GM12872 (cell line): ENCODE data around the gene KIF1B.

ENCODE experiments used
- TF ChIP-seq, protein P1 (sequence below): IDR thresholded peaks from 3 replicates; pipeline ENCODE4 v1.5.1; 2011; ENCODE audit warnings: low read depth, mild to moderate bottlenecking, low read length, moderate library complexity; ENCODE audit not compliant: insufficient read depth

The KIF1B gene

GRCh38 chr1:10211805-10212410, 1.5 kb downstream of the KIF1B start:
- TF ChIP-seq, protein P1, sequence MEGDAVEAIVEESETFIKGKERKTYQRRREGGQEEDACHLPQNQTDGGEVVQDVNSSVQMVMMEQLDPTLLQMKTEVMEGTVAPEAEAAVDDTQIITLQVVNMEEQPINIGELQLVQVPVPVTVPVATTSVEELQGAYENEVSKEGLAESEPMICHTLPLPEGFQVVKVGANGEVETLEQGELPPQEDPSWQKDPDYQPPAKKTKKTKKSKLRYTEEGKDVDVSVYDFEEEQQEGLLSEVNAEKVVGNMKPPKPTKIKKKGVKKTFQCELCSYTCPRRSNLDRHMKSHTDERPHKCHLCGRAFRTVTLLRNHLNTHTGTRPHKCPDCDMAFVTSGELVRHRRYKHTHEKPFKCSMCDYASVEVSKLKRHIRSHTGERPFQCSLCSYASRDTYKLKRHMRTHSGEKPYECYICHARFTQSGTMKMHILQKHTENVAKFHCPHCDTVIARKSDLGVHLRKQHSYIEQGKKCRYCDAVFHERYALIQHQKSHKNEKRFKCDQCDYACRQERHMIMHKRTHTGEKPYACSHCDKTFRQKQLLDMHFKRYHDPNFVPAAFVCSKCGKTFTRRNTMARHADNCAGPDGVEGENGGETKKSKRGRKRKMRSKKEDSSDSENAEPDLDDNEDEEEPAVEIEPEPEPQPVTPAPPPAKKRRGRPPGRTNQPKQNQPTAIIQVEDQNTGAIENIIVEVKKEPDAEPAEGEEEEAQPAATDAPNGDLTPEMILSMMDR: no peak

GRCh38 chr1:10212476-10212875, 2.1 kb downstream of the KIF1B start:
- TF ChIP-seq, protein P1: no peak

GRCh38 chr1:10213186-10213705, 2.9 kb downstream of the KIF1B start:
- TF ChIP-seq, protein P1: no peak

- TF ChIP-seq, protein P1: no peak
These were observed 5.8 kb downstream of the KIF1B start for GRCh38 chr1:10216090-10216749.

DNA sequence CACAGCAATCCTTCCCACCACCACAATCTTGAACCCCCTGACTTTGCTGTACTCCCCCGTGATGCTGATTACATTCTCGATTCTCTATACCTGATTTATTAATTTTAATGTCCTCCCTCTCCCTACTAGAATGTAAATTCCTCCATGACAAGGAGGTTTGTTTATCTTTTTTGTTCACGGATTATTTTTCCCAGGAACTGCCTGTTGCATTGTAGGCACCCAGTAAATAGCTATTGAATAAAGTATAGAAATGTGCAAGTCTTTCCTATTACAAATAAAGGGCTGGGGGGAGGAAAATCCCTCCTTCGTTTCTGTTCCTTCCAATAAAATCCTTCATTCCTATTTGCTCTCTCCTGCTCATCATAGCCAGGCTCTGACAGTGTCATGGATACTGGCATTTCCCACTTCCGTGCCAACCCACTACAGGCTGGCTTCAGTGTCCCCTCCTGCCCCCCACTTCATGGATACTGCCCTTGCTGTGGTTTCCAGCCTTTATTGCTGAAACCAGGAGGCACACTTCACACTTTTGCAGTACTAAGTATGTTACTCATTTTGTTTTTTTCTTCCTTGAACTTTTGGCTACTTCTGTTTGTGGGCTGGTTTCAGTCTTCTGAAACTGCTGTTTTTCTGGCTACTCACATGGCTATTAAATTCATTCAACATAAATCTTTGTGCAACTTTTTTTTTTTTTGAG, 7.5 kb downstream of the KIF1B start:
- TF ChIP-seq, protein P1: no peak

GRCh38 chr1:10220200-10220599, 9.8 kb downstream of the KIF1B start:
- TF ChIP-seq, protein P1: no peak

GRCh38 chr1:10225573-10225972, 15.2 kb downstream of the KIF1B start:
- TF ChIP-seq, protein P1: no peak
